Measurements from ENCODE around the gene ATP2B3.
A peak's percentile ranks its signal among the peaks of the same experiment; 100 is the strongest.
"Not testable (repeated sequence)": the region's sequence is repeated elsewhere in the genome, so short reads cannot be mapped to it uniquely, and the experiment has no call there.

The ATP2B3 gene

DNA sequence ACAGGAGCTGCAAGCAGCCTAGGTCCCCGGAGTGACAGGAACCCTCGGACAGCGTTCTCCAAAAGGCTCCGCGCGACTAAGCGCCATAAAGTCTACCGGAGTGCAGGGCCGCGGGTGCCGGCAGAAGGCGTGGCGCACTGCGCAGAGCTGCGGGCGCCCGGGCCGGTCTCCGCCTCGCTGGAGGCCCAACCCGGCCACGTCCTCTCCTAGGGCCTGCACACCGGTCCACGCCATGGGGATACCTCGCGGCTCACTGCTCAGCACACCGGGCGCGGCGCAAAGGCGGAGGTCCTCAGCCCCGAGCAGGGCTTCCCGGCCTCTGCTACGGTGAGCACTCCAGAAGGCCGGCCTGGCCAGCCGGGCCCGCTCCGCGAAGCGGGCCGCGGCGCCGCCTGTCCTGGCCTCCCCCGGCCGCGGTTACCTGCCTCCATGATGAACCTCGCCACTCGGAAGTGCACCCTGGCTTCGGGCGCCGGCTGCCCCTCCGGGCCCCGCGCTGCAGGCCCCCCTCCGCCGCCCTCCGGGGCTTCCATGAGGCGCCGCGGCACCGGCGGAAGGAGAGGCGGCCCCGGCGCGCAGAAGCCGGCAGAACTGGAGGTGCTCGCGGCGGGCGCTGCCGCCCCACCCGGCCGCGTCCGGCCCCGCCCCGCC, 81.2 kb downstream of the ATP2B3 start, which contains the start of gene CCNQ:
TSS of gene CCNQ (minus strand) at position 599 of the 651 bp plus-strand sequence. CDS start at position 533, 66 bp downstream.
- DNase-seq: no peak

GRCh38 chrX:153599192-153600031, 82.0 kb downstream of the ATP2B3 start:
- peak; percentile 73 for DNase-seq

- no peak for DNase-seq
Measured at GRCh38 chrX:153600032-153600373, 82.6 kb downstream of the ATP2B3 start.

GRCh38 chrX:153600921-153601320, 83.5 kb downstream of the ATP2B3 start:
- no peak for DNase-seq

DNA sequence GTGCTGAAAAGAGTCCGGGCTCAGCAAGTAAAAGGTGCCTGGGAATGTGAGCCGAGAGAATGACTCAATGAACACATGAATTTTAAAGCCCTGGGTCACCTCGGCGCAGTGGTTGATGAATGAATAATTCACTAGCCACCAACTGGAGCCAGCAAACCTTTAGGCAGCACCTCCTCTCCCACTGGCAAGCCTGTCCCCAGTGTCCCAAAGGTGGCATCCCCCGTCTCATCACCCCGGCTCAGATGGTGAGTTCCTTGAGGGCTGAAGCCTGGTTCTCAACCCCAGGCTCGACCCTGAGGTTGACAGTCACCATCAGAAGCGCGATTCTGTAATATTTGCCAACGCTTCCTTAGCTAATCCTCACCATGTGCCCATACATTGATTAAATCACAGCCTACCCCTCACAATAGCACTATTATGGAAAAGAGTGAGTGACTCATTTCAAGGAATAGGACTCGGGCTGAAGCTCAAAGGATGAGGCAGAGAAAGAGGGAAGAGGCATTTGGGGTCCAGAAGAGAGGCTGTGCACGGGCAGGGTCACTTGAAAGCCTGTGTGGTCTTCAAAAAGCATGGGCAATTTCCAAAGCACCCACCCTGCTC, 84.2 kb downstream of the ATP2B3 start:
- no peak for DNase-seq

GRCh38 chrX:153602601-153603000, 85.2 kb downstream of the ATP2B3 start:
- no peak for DNase-seq

- DNase-seq: no peak
Measured at GRCh38 chrX:153603131-153603656, 85.8 kb downstream of the ATP2B3 start.

DNA sequence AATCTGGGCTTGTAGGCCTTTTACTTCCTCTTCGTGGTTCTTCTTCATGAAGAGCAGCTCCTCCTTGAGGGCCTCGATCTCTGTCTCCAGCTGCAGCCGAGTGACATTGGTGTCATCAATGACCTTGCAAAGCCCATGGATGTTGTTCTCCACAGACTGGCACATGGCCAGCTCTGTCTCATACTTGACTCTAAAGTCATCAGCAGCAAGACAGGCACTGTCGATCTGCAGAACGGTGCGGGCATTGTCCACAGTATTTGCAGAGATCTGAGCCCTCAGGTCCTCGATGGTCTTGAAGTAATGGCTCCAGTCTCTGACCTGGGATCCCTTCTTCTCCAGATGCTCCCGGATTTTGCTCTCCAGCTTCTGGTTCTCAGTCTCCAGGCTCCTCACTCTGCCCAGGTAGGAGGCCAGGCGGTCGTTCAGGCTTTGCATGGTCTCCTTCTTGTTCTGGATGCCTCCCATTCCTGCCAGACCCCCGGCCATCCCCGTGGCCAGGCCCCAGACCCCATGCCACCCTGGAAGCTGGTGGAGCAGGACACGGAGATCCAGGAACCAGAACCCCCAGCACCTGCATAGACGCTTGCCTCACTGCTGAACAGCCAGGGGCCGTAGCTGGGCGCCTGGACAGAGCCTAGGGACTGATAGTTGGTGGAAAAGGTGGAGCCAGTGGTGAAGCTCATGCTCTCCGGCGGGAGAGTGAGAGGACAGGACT, 87.4 kb downstream of the ATP2B3 start:
- not testable (repeated sequence) for DNase-seq

DNA sequence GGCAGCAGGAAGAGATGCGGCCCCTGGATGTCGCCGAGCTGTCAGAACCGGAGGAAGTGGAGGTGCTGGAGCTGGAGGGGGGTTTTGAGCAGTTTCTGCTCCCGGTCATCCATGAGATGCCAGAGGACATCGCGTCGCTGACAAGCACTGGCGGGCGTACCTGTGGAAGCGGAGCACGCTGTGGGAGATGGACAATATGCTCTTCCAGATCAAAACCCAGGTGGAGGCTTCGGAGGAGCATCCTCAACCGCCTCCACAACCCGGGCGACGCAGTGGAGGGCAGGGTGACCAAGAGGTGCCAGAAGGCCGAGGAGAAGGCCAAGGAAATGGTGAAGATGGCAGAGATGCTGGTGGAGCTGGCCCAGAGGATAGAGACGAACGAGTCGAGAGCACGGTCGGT, 89.1 kb downstream of the ATP2B3 start:
- no peak for DNase-seq

- no peak for DNase-seq
Measured at GRCh38 chrX:153608376-153608775, 90.9 kb downstream of the ATP2B3 start.

GRCh38 chrX:153608806-153609205, 91.4 kb downstream of the ATP2B3 start:
- DNase-seq: no peak

DNA sequence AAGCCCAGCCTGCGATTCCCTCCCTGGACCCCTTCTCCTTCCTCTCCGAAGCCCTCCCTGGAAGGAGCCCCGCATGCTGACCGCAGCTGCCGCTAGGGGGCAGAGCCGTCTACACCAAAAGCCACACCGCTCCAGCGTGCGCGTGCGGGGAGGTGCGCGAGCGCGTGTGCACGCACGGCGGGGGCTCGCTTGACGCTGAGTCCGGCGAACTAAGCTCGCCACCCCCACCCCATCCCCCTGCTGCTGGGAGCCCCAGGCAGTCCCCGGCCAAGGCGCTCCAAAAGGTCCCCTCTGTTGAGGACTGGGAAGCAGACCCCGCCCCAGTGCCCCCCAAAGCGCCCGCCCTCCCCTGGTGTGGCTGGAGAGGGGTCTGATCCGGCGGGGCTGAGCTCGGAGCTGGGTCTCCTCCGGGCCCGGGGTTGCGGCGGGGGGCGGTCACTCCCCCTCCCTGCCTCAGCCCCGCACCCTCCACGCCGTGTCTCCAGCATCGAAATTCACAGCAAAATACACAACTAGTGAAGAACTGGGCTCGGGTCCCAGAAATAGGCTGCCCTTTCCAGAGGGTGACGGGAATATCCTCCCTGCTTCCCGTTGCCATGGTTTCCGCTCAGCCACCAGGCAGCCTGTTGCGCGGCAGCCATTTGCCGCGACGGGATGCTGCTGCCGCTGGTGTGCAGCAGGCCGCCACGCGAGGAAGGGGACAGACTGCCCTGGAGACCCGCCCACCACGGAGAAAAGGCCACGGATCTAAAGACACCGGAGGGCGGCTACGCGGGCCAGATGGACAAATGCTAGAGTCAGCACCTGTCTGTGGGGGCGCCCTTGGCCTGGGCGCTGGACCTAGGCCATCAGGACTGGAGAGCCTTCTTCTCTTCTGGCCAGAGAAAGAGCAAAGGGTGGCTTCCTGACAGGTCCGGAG, 92.7 kb downstream of the ATP2B3 start:
- DNase-seq: peak; percentile 52

GRCh38 chrX:153610836-153611213, 93.4 kb downstream of the ATP2B3 start:
- DNase-seq: no peak

GRCh38 chrX:153611298-153612095, 94.1 kb downstream of the ATP2B3 start:
- DNase-seq: no peak

DNA sequence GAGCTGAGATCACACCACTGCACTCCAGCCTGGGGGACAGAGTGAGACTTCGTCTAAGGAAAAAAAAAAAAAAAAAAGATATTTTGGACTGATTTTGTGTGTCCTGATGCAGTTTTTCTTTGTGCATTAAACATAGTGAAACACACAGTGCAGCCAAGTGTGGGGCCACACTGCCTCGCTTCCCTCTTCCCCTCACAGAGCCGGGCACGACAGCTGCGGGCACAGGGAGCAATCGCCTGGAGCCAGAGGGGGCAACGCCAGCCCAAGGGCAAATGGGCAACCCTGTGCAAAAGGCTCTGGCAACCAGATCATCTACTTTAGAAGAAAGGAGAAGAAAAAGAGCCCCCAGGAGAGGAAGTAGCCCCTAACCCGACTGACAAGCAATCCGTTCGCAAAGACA, 95.0 kb downstream of the ATP2B3 start:
- no peak for DNase-seq

- no peak for DNase-seq
Measured at GRCh38 chrX:153614818-153615217, 97.4 kb downstream of the ATP2B3 start.

DNA sequence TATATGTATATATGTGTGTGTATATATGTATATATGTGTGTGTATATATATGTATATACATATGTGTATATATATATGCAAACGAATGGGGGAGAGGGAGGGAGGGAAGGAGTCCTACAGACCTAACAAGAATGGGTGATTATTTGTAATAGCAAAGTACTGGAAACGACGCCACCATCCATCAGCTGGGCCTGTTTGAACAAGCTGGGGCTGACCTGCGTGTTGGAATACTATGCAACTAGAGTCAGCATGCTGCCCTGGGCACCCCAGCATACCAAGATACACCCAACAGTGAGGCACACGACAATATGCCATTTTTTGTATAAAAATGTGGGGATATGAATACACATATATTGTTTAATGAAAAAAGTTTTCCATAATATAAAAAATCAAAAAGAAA, 103.1 kb downstream of the ATP2B3 start:
- DNase-seq: no peak

GRCh38 chrX:153621949-153622598, 104.6 kb downstream of the ATP2B3 start:
- no peak for DNase-seq

DNA sequence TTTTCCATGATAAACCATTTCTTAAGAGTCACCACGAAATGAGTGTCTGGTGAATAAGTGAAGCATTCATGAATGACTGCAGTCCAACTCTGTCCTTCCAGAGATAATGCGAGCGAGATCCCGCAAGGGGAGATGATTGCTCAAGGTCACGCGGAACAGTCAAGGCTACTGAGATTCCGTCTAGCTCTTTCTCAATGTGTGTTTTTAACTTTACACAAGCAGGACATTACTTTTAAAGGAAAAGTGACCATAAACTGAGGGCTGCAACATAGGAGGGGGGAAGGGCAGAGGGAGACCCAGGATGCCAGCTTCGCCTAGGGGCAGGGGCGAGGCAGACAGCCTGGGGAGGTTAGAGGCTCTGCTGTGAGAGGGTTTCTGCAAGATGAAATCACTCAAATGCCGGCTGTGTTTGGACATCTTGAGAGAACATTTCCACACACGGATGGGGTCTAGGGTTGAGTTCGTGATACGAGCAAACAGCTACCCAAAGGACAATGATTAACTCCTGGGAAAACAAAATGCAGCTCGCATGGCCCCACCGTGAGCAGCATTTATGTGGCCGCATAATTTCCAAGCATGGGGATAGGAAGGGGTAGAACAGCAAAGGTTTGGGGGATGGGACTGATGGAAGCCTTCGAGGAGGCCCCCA, 105.3 kb downstream of the ATP2B3 start:
- no peak for DNase-seq
